ENCODE data around the gene AIG1.

AIG1 gene

DNA sequence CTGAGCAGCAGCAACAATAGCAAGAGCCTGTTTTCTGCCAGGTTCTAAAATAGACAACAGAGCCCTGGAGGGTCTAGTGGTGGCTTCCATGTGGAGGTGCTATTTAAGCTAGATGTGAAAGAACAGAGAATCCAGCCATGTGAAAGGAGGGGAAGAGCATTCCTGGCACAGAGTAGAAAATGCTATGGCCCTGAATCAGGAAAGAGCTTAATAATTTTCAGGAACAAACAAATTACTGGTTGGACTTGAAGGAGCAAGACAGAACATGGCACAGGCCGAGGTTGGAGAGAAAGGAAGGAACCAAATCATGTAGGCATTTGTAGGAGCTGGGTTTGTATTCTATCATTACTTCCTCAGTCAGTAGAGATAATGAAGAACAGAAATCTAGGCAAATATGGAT is 98.3 kb downstream of the AIG1 start:
- TF ChIP-seq, protein P1, sequence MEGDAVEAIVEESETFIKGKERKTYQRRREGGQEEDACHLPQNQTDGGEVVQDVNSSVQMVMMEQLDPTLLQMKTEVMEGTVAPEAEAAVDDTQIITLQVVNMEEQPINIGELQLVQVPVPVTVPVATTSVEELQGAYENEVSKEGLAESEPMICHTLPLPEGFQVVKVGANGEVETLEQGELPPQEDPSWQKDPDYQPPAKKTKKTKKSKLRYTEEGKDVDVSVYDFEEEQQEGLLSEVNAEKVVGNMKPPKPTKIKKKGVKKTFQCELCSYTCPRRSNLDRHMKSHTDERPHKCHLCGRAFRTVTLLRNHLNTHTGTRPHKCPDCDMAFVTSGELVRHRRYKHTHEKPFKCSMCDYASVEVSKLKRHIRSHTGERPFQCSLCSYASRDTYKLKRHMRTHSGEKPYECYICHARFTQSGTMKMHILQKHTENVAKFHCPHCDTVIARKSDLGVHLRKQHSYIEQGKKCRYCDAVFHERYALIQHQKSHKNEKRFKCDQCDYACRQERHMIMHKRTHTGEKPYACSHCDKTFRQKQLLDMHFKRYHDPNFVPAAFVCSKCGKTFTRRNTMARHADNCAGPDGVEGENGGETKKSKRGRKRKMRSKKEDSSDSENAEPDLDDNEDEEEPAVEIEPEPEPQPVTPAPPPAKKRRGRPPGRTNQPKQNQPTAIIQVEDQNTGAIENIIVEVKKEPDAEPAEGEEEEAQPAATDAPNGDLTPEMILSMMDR (IDR thresholded peaks at IDR 0.05; ENCODE audit: low read depth, low read length) = no peak
- no peak overlapping the region for H3K4me3 ChIP-seq (ENCODE audit: low read depth, low read length)

DNA sequence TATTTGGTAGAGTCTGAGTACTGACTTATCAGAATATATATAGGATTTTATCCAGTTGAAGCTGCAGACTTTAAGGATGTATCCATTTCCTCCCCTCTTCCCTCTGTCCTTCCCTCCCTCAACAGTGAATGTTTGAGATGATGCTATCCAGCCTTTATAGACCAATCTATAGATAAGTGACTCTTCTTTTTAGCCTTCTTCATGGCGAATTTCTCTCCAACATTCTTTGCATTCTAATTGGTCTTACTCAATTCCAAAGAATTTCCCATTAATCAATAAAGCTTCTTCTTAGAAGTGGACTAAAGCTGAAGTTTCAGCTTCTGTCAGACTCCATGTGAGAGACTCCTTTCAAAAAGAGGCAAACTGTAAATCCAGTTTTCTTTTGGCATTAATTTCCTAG is 99.3 kb downstream of the AIG1 start:
- TF ChIP-seq, protein P1 (IDR thresholded peaks at IDR 0.05; ENCODE audit: low read depth, low read length) = no peak
- H3K4me3 ChIP-seq (ENCODE audit: low read depth, low read length) = no peak overlapping the region

DNA sequence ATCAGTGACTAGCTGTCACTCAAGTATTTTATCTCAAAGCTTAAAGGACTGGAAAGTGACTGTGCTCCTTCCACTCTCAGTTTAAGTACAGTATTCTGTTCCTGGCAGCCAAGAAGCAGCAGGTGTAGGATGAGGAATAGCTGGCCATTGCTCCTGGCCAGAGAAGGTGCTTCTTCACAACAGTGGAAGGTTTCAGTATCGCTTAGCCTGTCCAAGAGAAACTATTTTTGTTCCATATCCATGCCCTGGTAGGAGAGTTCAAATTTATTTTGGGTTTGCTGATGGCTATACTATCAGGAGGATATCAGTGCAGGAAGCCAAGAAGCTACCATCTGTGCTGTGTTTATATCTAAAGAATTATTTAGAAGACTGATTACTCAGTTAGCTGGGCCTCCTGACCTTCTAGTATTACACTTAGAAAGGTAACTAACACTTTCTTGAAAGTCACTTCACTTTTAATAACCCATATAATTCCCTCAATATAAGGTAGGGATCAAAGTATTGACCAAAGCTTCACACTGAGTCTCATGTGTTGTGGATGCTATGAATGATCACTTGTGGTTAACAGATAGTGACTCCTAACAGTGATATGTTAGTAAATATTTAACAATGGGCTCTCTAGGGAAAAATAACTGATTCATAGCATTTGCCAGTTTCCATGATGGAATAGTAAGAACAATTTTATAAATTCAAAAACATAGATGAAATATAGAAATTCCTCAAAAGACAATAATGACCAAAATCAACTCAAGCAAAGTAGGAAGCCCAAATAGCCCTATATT is 99.9 kb downstream of the AIG1 start:
- TF ChIP-seq, protein P1 (IDR thresholded peaks at IDR 0.05; ENCODE audit: low read depth, low read length) = no peak

DNA sequence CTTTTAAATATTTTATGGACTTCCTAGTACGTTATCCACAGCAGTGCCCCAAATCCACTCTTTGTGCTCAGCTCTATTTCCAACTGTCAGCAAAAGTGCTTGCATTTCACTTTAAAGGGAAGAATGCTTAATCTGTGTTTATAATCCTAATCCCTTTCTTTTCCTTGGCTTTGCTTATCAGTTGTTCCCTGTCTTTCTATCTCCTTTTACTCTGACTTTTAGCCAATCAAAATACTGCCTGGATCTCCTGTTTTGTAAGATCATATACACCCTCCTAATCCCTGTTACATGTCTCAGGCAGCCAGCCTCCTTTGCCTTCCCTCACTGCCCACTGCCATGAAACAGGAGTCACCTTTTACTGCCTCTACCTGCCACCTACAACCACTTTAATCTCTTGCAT is 102.9 kb downstream of the AIG1 start:
- TF ChIP-seq, protein P1 (IDR thresholded peaks at IDR 0.05; ENCODE audit: low read depth, low read length) = no peak
- no peak overlapping the region for H3K4me3 ChIP-seq (ENCODE audit: low read depth, low read length)

More for the DNA sequence above, 99.9 kb downstream of the AIG1 start:
- H3K4me3 ChIP-seq (ENCODE audit: low read depth, low read length) = no peak overlapping the region

DNA sequence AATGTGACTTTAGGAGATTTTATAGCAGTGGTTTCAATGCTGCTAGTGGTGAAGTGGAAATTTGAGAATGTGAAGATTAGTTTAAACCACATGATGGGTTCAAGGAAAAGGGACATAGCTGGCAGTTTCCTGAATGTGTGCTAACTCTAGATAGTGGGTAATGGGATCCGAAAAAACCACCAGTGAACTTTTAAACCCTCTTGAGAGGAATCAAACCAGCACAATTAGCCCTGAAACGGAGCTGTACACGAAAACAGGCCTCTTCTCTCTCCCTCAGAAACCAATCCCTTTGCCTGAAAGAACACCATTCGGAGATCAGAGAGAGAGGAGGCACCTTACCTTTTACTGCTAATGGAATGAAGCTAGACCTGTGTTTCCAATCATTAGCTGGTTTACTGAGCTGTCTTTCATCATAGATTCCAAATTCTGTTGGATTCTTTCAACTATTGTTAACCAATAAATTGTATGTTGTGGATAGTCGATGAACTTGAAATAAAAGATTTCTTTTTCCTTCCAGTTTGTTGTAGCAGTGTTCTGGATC is 103.9 kb downstream of the AIG1 start:
- TF ChIP-seq, protein P1 (IDR thresholded peaks at IDR 0.05; ENCODE audit: low read depth, low read length) = no peak
- no peak overlapping the region for H3K4me3 ChIP-seq (ENCODE audit: low read depth, low read length)

DNA sequence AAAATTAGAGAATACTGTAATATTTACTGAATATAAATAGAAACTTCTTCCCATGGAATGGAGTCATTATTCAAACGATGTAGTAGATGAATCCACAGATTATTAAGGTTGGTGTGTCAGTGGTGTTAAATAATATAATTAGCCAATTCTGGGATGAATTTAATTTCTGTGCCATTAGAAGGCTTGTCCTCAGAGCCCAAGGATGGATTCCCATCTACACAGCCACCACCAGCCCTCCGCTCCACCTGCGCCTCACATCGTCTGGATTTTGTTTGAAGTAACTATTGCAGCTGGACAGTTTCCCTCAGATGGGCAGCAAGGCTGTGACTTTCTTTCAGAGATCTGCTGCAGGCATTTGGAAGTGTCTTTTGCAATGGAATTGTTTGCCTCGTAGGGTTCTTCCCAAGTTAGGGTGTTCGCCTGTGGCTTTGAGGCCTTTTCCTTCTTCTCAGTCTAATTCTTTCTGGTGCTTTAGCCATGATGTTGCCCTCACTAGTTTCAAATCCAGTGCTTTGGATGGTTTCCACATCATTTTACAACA is 104.7 kb downstream of the AIG1 start:
- TF ChIP-seq, protein P1 (IDR thresholded peaks at IDR 0.05; ENCODE audit: low read depth, low read length) = no peak
- H3K4me3 ChIP-seq (ENCODE audit: low read depth, low read length) = no peak overlapping the region

DNA sequence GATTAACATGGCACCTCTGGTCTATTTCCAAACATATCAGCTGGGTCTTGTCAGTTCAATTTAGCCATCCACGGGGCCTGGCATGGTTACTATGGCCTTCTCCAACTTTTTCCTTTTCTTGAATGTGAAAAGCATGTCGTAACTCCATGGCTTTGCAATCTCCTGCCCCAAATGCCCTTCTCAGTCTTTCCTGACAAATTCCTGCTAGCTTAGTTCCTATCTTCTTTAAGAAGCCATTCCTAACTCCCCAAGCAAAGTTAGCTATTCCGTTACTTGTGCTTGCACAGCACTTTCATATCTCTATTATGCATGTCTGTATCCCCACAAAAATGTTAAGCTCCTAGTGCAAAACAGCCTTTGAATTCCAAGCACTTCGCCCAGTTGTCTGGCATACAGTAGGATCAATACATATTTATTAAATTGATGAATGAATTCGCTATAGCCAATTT is 105.6 kb downstream of the AIG1 start:
- TF ChIP-seq, protein P1 (IDR thresholded peaks at IDR 0.05; ENCODE audit: low read depth, low read length) = no peak
- H3K4me3 ChIP-seq (ENCODE audit: low read depth, low read length) = no peak overlapping the region
